ENCODE data around the gene DLG2.

DLG2 gene

DNA sequence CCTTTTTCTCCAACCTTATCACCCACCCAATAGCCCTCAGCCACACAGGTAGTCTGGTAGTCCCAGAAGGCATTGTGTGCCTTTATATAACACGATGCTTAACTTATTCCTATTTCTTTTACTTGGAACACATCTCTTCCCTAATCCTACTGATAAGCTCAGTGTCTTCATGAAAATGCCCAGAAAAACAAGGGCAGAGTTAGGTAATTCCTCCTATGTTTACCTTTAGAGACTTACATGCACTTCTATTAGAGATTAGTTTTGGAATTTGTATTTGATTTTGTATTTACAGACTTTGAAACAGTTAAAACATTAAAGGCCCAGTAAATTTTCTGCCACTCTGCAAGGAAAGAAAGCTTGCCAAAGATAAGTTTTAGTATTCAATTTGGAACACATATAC is 1703.2 kb downstream of the DLG2 start:
- H4K20me1 ChIP-seq (ENCODE audit: insufficient read depth, low read length), result no peaks in the 10 kb centered on the region
- H3K9ac ChIP-seq (ENCODE audit: low read length), result no peak overlapping the region
- H3K9me3 ChIP-seq (ENCODE audit: low read length), result no peaks in the 10 kb centered on the region
- no peaks in the 10 kb centered on the region for H3F3A ChIP-seq (ENCODE audit: insufficient read depth, low read length)
- H3K27ac ChIP-seq (ENCODE audit: low read depth, low read length, poor library complexity, severe bottlenecking), result no peak overlapping the region
- H3K4me3 ChIP-seq (ENCODE audit: low read depth, low read length, poor library complexity, severe bottlenecking), result no peak overlapping the region
- no peaks in the 10 kb centered on the region for H3K27me3 ChIP-seq (ENCODE audit: insufficient read depth, low read length)
- TF ChIP-seq EZH2 (IDR thresholded peaks at IDR 0.05; ENCODE audit: borderline replicate concordance, low read length), result no peak
- TF ChIP-seq, protein P1, sequence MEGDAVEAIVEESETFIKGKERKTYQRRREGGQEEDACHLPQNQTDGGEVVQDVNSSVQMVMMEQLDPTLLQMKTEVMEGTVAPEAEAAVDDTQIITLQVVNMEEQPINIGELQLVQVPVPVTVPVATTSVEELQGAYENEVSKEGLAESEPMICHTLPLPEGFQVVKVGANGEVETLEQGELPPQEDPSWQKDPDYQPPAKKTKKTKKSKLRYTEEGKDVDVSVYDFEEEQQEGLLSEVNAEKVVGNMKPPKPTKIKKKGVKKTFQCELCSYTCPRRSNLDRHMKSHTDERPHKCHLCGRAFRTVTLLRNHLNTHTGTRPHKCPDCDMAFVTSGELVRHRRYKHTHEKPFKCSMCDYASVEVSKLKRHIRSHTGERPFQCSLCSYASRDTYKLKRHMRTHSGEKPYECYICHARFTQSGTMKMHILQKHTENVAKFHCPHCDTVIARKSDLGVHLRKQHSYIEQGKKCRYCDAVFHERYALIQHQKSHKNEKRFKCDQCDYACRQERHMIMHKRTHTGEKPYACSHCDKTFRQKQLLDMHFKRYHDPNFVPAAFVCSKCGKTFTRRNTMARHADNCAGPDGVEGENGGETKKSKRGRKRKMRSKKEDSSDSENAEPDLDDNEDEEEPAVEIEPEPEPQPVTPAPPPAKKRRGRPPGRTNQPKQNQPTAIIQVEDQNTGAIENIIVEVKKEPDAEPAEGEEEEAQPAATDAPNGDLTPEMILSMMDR (IDR thresholded peaks at IDR 0.05; ENCODE audit: low read length), result no peak
- H2AFZ ChIP-seq (ENCODE audit: low read length), result no peak overlapping the region
- no peaks in the 10 kb centered on the region for H3K9me2 ChIP-seq (ENCODE audit: low read depth, low read length)
- no peaks in the 10 kb centered on the region for H3K4me1 ChIP-seq (ENCODE audit: insufficient read depth, low read length, severe bottlenecking)
- no peaks in the 10 kb centered on the region for H3K36me3 ChIP-seq (ENCODE audit: insufficient read depth, low read length)
- no peak overlapping the region for H3K4me2 ChIP-seq (ENCODE audit: low read length)
- no peaks in the 10 kb centered on the region for H3K79me2 ChIP-seq (ENCODE audit: insufficient read depth, low read length)

DNA sequence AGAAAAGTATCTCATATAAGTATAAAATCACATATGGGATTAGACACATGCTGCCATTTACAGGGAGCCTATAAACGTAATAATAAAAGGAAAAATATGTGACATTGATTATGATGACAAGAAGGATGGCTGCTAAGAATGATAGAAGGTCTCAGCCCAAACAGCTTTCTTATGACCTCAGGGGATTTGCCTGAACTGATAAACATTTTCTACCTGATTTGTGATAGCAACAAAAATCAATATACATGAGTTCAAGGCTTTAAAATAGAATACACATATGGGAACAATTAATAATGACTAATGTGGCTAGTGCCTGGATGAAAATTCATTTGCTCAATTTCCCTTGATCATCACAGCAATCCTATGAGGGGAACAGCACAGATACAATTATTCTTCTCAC is 1704.2 kb downstream of the DLG2 start:
- Histone ChIP-seq H3K79me2 (ENCODE audit: insufficient read depth, low read length) (no peaks in the 10 kb centered on the region), H3K9me3 (ENCODE audit: low read length) (no peaks in the 10 kb centered on the region), H4K20me1 (ENCODE audit: insufficient read depth, low read length) (no peaks in the 10 kb centered on the region), H3K9ac (ENCODE audit: low read length) (no peak overlapping the region), H3K27ac (ENCODE audit: low read depth, low read length, poor library complexity, severe bottlenecking) (no peak overlapping the region), H3K27me3 (ENCODE audit: insufficient read depth, low read length) (no peaks in the 10 kb centered on the region), H3K4me1 (ENCODE audit: insufficient read depth, low read length, severe bottlenecking) (no peaks in the 10 kb centered on the region), H3K4me3 (ENCODE audit: low read depth, low read length, poor library complexity, severe bottlenecking) (no peak overlapping the region), H3K36me3 (ENCODE audit: insufficient read depth, low read length) (no peaks in the 10 kb centered on the region), H2AFZ (ENCODE audit: low read length) (no peak overlapping the region), H3K4me2 (ENCODE audit: low read length) (no peak overlapping the region), H3F3A (ENCODE audit: insufficient read depth, low read length) (no peaks in the 10 kb centered on the region), H3K9me2 (ENCODE audit: low read depth, low read length) (no peaks in the 10 kb centered on the region)
- TF ChIP-seq, protein P1 (IDR thresholded peaks at IDR 0.05; ENCODE audit: low read length), result no peak
- TF ChIP-seq EZH2 (IDR thresholded peaks at IDR 0.05; ENCODE audit: borderline replicate concordance, low read length), result no peak

DNA sequence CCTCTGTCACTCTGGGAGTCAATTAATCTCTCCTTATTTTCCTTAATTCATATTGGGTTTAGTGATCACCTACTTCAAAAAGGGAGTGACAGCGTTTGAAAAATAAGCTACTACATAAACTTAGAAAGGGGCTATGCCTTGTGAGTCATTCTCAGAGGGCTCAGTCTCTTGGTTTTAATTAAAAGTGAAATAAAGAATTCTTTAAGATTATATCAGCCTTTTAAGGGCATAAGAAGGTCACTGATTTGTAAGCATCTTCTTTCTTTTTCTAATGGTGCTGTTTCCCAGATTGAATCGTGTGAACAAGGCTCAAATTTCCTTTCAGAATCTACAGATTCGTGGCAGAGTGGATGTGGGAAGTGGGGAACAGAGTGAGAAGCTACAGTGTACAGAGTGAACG is 1704.8 kb downstream of the DLG2 start:
- Histone ChIP-seq H3K36me3 (ENCODE audit: insufficient read depth, low read length) (no peaks in the 10 kb centered on the region), H3K4me1 (ENCODE audit: insufficient read depth, low read length, severe bottlenecking) (no peaks in the 10 kb centered on the region), H3K9me3 (ENCODE audit: low read length) (no peaks in the 10 kb centered on the region), H3K4me3 (ENCODE audit: low read depth, low read length, poor library complexity, severe bottlenecking) (no peak overlapping the region), H3K79me2 (ENCODE audit: insufficient read depth, low read length) (no peaks in the 10 kb centered on the region), H3K27ac (ENCODE audit: low read depth, low read length, poor library complexity, severe bottlenecking) (no peak overlapping the region), H2AFZ (ENCODE audit: low read length) (no peak overlapping the region), H3F3A (ENCODE audit: insufficient read depth, low read length) (no peaks in the 10 kb centered on the region), H4K20me1 (ENCODE audit: insufficient read depth, low read length) (no peaks in the 10 kb centered on the region), H3K9ac (ENCODE audit: low read length) (no peak overlapping the region), H3K27me3 (ENCODE audit: insufficient read depth, low read length) (no peaks in the 10 kb centered on the region), H3K4me2 (ENCODE audit: low read length) (no peak overlapping the region), H3K9me2 (ENCODE audit: low read depth, low read length) (no peaks in the 10 kb centered on the region)
- TF ChIP-seq, protein P1 (IDR thresholded peaks at IDR 0.05; ENCODE audit: low read length), result no peak

Measured in OCI-LY1 (cell line).